NCI-H2081 treated with DMSO at 0.1 percent for 48 hours (cell line): ENCODE data around the gene LTBP3.

Source experiments
- DNase-seq: peaks from one replicate; lab custom pipeline; 2025; lab: John Stamatoyannopoulos, UW

The LTBP3 gene

DNA sequence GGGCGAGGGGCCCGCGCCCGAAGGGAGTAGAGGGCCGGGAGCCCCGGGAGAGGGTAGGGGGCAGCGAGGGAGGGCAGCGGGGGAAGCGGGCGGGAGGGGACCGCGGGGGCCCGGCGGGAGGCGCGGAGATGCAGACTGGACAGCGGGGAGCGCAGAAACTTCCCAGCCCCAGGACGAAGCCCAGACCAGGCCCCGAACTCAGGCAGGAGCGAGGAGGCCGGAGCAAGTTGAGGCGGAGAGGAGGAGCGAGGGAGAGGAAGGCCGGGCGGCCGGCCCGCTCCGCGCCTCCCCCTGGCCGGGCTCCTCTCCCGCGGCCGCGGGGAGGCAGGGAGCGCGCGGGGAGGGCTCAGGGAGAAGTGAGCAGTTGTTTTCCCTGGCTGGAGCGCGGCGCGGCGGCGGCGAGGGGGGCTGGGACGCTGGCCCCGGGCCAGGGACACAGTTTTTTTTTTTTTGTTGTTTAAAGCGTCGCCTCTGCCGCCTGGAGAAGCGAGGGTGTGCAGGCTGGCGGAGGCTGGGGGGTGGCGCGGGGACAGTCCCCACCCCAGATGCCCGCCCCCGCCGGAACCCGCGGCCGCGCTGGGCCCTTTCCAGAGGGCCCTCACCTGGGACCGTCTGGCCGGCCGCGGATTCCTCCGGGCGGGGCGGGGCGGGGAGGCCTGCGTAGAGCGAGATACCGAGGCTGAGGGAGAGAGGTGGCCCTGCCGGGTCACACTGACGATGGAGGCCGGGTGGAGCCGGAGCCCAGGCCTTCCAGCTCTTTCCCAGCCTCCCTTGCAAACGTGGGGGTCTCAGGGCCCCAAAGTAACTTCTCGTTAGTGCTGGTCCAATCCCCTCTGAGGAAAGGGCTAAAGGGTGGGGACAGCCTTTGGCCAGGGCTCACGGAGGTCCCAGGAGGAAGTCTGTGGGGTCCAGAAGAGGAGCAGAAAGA, at the start of gene LTBP3:
LTBP3 (minus strand) TSS at position 358 of the 928 bp plus-strand sequence. CDS start 400 bp downstream, outside the sequence.
- DNase-seq, result no peak

- no peak for DNase-seq
Observed at GRCh38 chr11:65606876-65607613, 48.9 kb upstream of the LTBP3 start.

DNA sequence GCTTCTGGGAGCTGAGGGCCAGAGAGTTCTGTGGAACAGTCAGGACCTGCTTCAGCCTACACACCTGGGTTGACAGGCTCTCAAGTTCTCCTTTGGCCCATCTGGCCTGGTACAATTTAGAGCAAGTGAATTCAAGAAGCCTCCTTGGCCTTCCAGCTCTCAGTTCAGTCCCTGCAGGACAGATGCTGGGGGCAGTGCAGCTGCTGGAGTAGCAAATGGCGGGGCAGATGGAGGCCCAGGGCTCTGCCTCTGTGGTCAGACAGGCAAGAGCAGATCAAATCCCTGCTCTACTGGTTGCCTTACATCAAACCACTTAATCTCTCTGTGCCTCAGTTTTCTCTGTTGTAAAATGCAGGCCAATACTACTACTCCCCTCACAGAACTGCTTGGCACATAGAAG, 46.1 kb upstream of the LTBP3 start:
- no peak for DNase-seq

DNA sequence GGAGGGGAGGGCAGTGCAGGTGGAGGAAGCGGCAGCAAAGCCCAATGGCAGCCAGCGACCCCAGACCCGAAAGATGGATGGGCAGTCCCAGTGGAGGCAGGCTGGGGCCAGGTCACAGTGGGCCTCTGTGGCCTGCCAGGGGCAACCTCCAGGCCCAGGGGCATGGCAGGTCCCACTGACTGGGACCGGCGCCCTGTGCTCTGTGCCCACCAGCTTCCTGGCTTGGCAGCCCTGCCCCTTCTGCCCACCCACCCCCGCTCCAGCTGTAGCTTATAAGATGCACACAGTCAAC, 41.7 kb upstream of the LTBP3 start:
- no peak for DNase-seq

DNA sequence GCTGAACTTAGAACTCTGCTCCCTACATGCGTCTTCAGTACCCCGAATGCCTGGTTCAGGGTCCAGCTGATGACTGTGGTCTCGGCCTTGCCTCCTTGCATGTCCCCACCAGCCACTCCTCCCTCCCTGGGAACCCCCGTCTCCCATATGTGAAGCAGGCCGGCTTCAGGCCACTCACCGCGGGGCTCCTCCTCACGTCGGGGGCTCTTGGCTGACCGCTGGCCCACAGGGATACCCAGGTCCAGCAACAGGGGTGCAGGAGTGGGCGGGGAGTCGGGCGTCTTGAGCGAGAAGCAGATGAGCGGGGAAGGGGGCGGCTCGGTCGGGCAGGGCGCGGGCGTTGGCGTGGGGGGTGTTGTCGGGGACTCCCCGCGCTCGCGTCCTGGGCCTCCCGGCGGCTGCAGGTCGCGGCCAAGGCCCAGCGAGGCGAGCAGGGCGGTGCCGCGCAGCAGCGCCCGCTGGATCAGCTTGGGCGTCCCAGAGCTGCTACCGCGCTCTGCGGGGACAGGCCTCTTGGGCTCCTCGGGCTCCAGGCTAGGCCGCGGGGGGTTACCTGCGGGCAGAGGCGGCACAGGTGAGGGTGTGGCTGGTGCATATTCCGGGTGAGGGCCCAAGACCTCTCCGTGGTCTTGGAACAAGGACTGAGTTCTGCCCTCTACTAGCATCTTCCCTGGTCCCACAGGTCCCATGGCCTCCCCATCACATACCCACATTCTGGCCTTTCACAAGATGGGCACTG, 41.2 kb upstream of the LTBP3 start:
- no peak for DNase-seq

DNA sequence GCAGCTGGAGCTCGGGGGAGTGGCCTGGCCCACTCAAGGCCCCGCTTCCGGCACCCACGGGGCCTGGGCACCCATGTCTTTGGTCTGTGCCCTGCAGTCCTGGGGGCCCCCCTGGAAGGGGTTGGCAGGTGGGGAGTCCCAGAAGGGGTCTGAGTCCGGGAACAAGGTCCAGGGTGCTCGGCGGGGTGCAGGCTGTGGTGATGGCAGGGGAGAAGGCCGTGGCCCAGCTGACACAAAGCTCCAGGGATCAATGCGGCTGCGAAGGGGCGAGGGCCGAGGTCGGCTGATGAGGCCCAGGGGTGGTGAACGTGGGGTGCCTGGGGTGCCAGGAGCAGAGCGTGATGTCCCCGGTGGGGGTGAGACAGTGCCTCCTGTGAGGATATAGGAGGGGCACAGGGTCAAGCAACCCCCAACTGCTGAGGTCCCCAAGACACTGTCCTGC, 40.1 kb upstream of the LTBP3 start:
- no peak for DNase-seq

DNA sequence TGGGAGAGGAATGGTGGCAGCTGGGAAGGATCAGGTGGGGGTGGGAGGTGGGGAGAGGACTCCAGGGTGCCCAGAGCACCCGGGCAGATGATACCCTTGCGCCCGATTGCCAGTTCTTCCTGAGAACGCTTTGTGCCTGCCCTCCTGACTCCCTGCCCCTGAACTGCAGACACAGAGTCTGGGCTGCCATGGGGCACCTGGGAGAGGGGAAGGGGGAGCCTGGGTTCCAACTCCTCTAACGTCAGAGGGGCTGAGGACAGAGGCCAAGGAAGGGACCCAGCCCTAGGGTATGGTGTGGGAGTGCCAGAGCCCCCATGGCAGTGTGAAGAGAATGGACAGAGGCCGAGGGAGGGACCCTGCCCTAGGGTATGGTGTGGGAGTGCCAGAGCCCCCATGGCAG, 38.4 kb upstream of the LTBP3 start:
- no peak for DNase-seq

DNA sequence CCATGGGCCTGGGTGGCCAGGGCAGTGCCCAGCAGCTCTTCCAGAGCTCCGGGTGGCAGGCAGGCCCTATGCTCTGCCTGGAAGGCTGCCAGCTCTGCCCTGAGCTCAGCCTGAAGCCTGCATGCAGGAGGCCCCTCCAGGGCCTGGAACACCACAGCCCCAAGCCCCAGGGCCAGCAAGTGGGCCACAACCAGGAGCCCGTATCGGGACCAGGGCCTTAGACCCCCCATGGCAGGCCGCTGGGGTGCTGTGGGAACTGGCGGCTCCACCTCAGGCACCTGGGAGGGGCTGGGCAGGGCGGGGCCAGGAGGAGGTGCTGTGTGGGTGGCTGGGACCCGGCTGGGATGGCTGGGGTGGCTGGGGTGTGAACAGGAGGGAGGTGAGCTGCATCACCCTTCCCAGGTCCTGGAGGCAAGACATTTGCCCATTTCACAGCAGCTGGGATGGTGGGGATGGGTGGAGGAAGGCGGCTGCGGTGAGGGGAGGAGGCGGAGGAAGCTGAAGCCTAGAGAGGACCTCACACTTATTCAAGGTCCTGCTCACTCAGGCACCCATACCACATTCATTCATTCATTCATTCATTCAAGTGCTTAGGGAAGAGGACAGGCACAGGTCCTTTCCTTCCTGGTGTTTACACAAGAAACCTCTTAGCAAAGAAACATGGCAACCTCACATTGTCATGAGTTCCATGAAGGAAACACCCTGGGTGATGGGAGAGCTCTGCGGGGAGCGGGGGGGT, 37.6 kb upstream of the LTBP3 start, which contains the start of gene KCNK7:
KCNK7 (minus strand) TSS at position 258 of the 739 bp plus-strand sequence; CDS start at position 230, 28 bp downstream.
- DNase-seq, result no peak

DNA sequence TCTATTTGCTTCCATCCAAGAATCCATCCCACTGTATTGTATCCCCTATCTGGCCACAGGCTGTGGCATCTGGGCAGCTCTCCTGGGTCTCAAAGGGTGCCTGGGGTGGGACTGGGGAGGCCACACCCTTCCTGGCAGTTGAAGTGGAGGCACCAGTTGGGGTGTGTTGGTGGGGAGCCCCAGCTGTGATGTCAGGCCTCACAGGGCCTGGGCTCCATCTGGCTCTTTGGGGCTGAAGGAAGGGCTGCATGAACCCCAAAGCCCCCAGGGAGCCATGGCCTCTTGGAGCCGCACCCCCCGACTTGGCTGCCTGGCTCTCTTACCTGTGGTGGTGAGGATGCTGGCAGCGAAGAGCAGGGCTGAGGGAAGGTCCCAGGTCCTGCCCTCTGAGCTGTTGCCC, 37.0 kb upstream of the LTBP3 start:
- DNase-seq, result no peak

DNA sequence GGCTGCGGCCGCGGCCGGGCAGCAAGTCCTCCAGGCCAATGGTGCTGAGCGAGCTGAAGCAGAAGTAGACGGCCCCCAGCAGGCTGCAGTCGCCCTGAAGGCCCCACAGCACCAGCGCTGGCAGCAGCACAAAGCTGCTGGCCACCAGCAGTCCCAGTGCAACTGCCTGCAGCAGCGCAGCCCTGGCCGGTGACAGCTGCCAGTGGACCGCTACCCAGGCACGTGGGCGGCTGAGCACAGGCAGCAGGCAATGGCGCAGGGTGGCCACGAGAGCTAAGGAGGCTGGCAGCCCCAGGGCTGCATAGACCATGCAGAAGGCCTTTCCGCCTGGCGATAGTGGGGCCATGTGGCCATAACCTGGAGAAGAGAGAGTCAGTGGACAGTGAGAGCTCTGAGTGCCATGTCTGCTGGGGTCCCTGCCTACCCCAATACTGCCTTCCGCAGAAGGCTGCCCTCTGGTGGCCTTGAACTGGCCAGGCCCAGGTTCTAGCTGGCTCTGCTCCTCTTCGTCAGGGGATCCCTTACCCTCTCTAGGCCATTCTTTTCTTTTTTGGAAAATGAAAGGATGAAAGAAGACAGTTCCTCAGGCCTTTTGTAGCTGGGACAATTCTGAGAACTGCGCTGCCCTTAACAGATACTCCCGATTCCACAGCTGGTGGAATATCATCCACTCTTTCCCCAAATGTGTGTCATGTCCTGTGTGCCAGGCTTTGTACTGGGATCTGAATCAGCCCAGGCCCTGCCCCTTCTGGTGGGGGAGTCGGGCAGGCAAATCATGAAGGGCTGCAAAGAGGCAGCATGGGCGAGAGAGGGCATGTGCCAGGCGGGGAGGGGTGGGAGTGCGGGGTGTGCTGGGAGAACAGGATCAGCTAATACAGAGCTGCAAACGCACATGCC, 35.6 kb upstream of the LTBP3 start:
- no peak for DNase-seq

DNA sequence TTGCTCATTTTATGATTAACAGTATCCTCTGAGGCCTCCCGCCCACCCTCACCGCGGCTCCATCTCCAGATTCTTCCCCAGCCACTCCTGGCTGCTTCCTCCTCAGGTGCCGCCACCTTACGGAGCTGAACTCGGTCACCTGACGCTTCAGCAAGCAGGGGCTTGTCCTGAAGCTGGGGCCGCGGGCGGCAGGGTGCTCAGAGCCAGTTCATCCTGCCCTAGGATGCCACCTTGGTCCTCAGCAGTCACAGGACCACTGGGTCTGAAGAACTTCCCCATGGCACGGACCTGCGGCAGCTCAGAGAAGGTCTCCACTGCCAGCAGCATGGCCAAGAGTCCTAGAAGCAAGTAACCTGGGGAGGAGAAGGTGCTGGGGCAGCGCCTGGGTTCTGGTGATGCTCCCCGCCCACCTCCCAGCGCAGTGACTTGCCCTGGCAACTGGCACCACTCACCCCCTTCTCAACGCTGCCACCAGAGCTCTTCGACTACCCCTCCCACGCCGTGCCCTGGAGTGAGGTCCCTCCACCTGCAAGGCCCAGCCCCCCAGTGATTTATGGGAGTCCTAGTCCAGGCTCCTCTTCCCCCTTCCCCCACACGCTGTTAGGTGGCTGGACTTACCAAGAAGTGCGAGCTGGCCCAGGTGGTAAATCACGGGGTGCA, 34.8 kb upstream of the LTBP3 start:
- no peak for DNase-seq

GRCh38 chr11:65591939-65592857, 34.0 kb upstream of the LTBP3 start:
- no peak for DNase-seq

- DNase-seq, result no peak
Observed at GRCh38 chr11:65590240-65590738, 32.1 kb upstream of the LTBP3 start.

- no peak for DNase-seq
Observed at GRCh38 chr11:65589444-65590239, 31.5 kb upstream of the LTBP3 start.

GRCh38 chr11:65588199-65589054, 30.3 kb upstream of the LTBP3 start:
- no peak for DNase-seq

DNA sequence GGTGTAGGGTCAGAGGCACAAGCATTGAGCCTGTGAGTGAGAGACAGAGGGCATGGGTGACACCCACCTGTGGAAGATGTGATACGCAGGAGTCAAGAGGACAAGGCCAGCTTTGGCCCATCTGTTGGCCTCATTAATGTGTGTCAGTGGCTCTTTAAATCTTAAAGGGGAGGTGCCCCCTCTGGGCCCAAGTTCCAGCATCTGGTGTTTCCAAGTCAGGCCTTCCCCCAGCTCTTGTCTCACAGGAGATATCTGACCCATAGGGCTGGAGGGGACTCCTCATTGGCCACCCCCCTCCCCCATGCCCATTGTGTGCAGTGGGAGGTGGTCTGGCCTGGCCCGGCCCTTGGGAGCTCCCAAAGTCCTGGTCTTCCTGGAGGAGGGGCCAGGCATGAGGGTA, 28.5 kb upstream of the LTBP3 start:
- DNase-seq, result no peak

- DNase-seq, result no peak
Observed at GRCh38 chr11:65586247-65586630, 28.1 kb upstream of the LTBP3 start.
